Measurements from ENCODE around the gene HECTD3.
"Not testable (repeated sequence)": the region's sequence is repeated elsewhere in the genome, so short reads cannot be mapped to it uniquely, and the experiment has no call there.

Gene HECTD3

DNA sequence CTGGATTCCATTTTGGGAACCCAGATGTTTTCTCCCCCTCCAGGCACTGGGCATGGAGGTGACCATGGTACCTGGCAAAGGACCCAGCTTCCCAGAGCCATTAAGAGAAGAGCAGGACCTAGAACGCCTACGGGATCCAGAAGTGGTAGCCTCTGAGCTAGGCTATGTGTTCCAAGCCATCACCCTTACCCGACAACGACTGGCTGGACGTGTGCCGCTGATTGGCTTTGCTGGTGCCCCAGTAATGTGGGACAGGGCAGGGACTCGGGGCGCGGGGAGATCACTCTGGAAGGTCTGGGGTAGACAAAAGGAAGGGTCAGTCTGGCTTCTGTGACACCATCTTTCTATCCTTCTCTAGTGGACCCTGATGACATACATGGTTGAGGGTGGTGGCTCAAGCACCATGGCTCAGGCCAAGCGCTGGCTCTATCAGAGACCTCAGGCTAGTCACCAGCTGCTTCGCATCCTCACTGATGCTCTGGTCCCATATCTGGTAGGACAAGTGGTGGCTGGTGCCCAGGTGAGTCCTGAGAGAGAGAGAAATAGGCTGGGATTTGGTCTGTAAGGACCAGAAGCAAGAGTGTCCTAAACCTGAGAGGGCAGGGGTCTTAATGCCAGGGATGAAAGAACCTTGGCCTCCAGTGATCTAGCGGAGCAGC, 2.6 kb upstream of the HECTD3 start:
- no peak for DNase-seq

DNA sequence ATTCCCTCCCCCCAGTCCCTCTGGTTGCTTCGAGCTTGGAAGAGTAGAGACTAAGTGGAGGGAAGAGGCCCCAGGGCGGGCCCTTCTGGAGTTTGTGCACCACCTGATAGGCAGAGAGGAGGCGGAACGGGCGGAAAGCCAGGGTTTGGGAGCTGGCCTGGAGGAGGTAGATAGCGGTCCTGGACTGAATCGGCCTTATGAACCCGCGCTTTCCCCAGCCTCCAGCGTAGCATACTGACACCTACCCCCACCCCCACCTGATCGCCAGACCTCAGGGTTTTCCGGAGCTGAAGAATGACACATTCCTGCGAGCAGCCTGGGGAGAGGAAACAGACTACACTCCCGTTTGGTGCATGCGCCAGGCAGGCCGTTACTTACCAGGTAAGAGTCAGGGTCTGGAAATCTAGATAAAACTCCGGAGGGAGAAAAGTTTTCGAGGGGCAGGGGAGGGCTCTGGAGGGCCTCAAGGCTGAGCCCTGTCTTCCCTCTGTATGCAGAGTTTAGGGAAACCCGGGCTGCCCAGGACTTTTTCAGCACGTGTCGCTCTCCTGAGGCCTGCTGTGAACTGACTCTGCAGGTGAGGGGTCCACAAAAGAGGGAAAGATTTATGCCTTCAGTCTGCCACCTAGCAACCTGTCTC, 1.6 kb upstream of the HECTD3 start:
- peak in 1 of 2 experiments; percentile 43 for DNase-seq

DNA sequence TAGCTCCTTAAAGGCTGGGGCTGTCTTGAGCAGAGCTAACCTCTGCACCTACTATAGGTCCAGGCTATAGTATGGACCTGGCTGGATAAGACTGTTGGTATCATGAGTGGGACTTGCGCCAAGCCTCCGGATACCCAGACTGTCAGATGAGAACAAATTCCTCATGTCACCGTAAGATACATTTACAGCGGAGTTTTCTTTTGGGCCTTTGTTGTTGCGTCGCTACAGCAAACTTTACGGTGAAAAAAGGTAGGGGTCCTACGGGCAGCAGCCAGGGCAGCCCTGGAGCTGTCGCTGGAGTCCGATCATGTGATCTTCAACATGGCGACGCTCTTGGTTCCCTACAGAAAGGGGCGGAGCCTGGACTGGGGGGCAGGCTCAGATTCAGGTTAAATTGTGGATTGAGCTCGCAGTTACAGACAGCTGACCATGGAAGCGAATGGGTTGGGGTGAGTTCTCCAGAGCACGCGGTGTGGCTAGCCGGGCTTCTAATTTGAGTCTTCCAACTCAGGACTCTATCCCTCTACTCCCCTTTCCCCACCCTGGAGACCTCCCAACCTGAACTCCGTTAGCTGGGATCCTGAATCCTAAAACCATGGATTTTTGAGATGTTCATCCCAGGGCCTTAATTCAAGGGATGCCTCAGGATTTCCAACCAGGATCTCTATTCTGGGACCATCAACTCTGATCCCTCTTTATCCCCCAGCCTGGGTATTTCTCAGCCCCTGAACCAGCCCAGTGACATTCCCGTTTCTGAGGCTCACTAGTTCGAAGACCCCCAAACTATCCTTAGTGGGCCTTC, 914 bp upstream of the HECTD3 start, which contains the start of gene UROD:
UROD (plus strand) TSS at position 418 of the 802 bp plus-strand sequence; CDS start at position 430, 12 bp downstream.
- DNase-seq, result peak; percentile 85 to 95

DNA sequence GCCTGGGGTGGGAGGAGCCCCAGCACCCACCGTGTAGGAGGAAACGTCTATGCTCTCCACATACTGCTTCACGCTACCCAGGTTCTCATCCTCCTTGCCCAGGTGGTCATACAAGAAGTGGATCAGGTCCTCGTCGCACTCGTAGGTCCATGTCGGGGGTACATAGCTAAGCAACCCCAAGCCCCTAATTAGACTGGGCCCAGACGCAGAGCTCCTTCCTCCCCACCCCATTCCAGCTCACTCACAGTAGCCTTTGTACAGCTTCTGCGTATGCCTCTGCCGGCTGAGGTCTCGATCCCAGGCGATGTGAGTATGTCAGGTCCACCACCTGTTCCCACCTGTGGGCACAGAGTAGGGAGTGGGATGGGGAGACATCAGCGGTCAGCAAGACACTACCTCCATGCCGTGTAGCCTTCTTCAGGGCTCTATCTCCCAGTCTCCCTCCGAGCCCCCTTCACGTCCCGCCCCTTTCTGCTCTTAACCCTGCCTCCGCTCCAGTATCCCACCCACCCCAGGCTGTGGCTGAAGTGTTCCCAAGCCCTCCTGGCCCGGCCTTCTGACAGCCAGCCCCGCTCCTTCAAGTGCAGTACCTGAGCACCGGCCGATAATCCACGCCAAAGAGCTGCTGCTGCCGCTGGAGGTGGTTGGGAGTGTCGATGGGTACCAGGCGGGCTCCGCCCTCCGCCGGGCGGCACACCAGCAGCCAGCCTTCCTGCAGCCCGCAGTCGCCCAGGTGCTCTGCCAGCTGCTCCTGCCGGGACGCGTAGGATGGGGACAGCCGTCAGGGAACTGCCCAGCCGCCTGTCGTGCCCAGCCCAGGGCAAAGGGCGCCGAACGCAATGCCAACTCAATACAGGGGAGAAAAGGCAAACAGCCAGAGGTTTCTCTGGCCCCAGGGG, 919 bp downstream of the HECTD3 start:
- peak; percentile 32 to 62 for DNase-seq

DNA sequence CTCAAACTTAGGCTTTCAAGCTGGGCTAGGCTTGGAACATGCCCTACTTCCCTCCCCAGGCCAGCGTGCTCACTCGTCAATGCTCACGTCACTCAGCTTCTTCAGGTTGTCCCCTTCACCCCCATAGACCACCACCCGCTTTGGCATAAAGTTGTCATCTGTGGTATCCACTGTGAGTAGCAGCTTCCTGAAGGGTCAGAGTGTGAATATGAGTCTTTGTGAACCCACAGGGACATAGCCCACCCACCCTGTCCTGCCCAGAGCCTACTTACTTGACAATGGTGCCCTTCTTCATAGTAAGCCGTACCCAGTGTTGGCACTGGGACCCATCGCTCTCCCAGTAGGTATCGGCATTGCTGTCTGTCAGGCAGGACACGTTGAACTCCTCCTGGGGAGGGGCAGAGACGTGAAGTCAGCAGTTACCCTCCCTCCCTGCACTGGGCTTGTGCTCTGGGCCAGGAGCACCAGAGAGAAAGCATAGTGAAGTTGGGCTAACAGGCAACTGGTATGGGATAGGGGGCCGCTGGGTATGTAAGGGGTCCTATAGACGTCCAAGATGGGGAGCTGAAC, 1.7 kb downstream of the HECTD3 start:
- DNase-seq, result no peak

DNA sequence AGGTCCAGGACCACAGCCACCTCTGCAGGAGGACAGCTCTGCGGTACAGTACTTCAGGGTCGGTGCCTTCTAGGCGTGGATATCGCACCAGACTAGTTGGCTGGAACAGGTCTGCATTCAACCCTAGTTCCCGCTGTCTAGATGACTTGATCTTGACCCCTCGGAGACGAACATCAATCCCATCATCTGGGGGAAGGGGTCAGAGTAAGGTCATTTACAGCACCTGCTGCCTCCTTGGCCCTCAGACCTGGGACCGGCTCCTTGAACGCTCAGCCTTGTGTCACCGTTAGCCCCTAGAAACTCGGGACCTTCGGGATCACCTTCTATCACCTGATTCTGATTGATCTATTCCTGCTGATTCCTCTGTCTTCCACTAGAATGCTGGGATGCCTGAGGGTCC, 2.6 kb downstream of the HECTD3 start:
- DNase-seq, result no peak

DNA sequence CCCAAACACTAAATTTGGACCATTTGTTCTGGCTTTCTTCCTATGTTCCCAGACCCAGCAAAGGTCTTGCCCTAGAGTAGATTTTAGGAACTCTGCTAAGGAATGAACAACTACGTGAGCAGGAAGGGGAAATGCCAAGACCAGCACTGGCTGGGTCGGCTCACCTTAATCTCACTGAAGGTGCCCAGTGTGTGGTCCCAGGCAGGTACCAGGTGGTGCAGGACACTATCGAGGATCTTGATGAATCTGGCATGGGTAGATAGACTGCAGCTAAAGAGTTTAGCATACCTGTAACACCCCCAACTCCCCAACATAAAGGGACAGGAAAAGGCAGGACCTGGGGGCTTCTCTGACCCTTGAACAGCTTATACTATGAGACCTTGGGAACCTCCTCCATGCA, 3.0 kb downstream of the HECTD3 start:
- no peak for DNase-seq

DNA sequence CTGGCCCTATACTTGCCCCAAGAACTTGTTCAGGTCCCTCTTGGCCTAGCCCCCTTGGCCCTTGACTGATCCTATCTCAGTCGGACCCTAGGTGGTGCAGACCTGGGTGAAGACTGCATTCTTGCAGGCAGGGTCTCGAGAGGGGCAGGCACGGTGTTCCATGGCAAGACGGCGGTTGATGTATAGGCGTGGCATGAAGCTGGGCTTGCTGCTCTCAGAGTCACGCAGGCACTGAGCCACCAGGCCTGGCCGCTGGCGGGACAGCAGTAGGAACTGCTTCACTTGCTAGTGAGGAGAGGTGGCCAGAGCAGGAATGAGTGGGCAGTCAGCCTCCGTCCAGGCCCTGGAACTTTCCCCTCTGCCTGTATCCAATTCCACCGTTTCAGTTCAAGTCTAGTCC, 3.8 kb downstream of the HECTD3 start:
- DNase-seq, result no peak

DNA sequence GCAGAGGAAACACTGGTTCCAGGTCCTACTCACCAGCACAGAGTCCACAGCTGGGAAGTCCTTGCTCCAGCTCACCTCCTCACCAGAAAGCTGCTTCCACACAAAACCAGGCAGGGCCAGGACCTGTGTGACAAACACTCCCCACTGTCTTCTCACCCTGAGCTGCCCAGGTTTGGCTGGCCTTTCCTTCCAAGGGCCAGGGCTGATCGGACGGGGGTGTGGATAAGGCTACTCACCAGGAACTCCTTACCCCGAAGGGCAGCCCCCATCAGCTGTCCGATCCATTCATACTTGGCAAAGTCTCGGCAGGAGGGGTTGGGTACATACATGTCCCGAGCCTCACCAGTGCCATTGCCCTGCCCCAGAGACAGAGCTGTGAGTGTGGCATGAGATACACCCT, 5.4 kb downstream of the HECTD3 start:
- no peak for DNase-seq

DNA sequence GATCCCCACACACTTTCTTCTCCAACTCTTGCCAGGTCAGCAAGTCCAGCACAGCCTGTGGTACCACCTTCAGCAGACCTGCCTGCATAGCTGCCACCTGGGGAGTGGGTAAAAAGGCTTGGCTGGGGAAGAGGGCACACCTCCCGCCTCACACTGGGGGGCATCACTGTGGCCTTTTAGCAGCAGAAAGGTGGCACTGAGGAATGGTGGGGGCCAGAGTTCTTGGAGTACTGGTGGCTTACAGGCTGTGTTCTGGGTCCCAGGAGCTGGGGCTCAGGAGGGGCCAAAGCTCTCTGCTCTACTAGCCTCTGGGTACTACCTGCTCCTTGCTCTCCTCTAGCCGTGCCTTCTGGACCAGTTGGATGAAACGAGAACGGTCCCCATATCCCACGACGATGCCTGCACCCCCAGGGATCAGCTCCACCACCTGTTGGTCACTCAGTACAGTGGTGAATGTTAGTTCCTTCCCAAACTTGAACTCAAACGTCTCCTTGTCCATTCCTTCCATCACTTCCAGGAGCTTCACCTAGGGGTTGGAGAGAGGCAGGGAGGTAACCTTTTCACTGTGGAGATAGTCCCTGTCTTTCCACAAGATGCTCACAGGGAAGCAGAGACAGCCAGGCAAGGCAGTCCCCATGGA, 6.7 kb downstream of the HECTD3 start:
- no peak for DNase-seq

DNA sequence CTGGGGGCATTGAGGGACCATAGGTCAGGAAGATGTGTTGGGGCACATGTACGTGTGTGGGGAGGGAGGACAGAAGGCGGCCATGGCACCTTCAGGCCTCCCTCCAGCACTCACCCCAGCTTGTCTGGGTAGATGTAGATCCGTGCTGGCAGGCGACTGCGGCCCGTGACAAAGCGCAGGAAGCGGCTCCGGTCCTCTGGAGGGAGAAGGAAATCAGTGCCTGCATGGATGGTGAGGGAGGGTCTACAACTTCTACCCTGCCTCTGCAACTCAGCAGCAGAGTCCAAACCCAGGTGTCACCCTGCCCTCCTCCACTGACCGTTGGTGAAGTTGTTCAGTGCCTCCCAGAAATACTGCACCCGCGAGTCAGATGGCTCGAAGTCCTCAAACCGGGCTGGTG, 7.4 kb downstream of the HECTD3 start:
- no peak for DNase-seq

DNA sequence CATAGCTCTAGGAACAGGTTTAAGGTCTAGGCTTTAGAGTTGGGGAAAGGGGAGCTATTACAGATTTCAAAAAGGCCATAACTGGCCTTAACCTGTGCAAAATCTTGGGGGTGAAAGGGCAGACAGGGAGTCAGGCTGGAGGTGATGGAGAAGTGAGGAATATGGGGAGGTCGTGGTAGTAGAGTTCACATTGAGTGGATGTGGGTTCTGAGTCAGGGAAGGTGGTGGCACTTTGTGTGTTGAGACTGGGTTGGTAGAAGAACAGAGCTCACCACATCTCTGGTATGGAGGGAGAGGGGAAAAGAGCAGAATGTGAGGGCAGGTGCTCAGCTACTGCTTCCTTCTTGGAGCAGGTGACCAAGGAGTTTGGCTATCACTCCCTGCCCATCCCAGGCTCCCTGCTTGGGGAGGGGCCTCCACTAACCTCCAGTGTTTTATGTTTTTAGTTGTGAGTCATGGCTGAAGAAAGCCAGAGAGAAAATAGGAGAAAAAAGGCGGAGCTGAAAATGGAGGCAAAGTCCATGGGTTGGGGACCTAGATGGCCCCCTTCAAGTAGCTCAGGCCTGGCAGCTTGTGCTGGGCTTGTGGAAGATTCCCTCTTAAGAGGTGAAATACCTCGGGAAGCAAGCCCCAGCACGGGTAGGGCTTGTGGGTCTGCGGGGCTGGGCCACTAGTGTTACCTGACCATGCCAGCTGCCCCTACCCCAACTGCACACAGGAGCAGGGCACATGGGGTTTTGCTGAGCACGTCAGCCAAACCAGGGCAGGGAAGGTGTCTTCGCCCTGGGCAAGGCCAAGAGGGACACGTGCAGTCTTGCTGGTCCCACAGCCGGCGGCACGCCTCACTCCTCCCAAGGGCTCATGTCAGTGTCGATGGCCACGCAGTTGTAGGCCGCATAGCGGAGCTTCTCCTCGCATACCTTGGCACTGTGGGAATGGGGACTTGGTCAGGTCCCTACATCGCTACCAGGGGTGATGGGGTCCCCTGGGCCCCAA, 8.2 kb downstream of the HECTD3 start:
- DNase-seq, result no peak

DNA sequence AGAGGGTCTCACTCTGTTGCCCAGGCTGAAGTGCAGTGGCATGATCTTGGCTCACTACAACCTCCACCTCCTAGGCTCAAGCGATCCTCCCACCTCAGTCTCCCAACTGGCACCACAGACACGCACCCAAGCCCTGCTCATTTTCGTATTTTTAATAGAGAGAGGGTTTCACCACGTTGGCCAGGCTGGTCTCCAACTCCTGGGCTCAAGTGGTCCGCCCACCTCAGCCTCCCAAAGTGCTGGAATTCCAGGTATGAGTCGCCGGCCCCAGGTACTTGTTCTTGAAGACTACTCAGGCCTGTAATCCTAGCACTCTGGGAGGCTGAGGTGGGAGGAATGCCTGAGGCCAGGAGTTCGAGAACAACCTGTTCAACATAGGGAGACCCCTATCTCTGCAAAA, 9.5 kb downstream of the HECTD3 start:
- not testable (repeated sequence) for DNase-seq

DNA sequence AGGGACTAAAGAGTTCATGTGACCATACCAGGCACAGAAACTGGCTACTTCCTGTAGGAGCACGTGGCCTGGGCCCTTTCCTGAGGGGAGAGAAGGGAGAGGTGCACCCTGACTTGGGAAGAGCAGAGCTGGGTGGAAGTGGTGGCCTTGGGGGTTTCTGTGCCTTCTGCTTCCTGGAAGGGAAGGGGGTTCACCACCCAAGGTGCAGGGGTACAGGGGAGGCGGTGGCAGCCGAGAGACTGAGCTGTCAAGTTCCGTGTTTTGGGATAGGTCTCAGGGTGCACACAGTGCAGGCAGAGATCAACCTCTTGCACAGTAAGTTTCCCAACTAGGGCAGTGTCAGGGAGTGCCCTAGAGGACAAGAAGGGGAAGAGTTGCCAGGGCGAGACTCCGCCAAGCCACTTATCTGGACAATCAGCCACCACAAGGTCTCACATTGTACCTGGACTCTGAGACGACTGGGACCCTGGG, 10.1 kb downstream of the HECTD3 start:
- DNase-seq, result no peak

DNA sequence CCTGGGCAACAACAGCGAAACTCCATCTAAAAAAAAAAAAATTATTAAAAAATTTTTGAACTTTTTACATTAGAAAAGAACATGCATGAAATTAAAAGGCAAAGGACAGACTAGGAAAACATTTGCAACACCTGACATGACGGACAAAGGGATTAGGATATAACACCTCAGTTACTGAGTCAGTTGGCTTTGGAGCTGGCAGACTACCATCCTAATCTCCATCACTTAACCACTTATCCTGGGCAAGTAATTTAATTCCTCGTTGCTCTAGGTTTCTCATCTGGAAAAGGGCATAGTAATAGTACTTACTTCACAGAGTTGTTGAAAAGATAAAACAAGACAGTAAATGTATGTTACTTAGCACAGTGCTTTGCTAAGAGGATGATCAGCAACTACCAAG, 11.9 kb downstream of the HECTD3 start:
- peak; percentile 11 to 66 for DNase-seq

DNA sequence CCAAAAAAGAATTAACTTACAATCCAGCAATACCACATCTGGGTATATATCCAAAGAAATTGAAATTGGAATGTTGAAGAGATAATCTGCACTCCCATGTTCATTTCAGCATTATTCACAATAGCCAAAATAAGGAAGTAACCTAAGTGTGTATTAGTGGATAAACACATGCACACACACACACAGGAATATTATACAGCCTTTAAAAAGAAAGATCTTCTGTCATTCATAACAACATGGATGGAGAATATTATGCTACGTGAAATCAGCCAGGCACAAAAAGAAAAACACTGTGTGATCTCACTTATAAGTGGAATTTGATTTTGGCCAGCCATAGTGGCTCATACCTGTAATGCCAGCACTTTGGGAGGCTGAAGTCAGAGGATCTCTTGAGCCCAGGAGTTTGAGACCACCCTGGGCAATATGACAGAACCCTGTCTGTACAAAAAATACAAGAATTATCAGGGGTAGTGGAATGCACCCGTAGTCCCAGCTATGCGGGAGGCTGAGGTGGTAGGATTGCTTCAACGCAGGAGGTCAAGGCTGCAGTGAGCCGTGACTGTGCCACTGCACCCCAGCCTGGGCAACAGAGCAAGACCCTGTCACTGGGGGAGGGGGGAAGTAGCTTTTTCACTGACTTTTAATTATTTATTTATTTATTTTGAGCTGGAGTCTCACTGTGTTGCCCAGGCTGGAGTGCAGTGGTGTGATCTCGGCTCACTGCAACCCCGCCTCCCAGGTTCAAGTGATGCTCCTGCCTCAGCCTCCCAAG, 15.5 kb downstream of the HECTD3 start:
- DNase-seq, result no peak

DNA sequence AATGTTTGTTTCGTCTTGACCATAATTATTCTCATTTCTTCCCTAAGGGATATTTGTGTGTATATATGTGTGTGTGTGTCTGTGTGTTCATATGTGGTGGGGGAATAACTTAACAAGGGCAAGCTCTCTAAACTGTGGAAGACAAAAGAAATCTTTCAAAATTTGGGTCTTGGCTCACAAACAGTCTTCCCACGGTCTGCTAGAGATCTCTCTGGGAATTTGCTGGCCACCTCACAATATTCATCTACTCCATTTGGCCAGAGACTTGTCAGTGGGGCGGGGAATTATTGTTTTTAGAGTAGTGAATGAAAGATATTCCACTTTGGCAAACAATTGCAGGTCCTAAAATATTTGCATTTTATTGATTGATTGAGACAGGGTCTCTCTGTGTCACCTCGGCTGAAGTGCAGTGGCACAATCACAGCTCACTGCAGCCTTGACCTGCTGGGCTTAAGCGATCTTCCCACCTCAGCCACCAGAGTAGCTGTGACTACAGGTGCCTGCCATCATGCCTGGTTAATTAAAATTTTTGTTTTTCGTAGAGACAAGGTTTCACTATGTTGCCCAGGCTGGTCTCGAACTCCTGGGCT, 16.7 kb downstream of the HECTD3 start:
- no peak for DNase-seq

DNA sequence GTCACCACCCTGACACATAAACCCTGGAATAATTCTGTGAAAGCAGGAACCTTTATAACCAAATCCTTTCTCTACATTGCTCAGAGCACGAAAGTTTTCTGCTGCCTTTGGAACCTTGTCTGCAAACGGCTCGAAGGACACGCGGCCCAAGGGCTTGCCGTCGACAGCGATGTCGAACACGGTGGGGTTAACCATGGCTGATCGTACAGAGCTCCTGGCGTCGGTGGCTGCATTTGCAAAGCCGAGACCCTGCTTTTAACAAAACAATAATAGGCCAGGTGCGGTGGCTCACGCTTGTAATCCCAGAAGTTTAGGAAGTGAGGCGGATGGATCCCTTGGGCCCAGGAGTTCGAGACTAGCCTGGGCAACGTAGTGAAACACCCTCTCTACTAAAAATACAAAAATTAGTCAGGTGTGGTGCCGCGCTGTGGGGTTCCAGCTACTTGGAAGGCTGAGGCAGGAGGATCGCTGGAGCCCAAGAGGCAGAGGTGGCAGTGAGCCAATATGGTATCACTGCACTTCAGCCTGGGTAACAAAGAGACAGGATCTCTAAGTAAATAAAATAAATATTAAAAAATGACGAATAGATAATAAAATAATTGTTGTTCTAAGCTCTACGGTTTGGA, 22.5 kb downstream of the HECTD3 start:
- no peak for DNase-seq

Measured in NCI-H524 (cell line).